NCI-H69 (cell line): Measurements from ENCODE around the gene ABCC4.
A peak's percentile ranks its signal among the peaks of the same experiment; 100 is the strongest.

Source experiments
- DNase-seq: peaks from one replicate; lab custom pipeline; 2025; lab: John Stamatoyannopoulos, UW

The ABCC4 gene

DNA sequence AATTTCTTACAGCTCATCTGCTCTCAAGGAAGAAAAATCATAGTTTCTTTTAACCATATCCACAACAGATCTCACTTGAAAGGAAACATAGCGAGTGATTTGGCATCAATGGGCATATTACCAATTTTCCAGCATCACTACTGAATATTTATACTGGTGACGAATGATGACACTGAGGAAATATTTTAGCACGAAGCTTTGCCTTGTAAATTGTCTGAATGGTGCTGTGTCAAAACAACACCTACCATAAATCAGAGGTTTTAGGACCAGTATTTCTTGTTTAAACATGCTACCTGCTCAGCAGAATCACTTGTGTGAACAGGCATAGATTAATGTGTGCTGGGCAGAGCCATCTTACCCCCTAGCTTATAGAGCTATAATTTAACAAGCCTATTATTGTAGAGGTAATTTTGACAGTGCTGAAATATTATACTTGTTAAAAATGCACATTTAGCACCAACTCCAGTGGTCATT is 146.8 kb downstream of the ABCC4 start:
- peak; percentile 54 for DNase-seq

DNA sequence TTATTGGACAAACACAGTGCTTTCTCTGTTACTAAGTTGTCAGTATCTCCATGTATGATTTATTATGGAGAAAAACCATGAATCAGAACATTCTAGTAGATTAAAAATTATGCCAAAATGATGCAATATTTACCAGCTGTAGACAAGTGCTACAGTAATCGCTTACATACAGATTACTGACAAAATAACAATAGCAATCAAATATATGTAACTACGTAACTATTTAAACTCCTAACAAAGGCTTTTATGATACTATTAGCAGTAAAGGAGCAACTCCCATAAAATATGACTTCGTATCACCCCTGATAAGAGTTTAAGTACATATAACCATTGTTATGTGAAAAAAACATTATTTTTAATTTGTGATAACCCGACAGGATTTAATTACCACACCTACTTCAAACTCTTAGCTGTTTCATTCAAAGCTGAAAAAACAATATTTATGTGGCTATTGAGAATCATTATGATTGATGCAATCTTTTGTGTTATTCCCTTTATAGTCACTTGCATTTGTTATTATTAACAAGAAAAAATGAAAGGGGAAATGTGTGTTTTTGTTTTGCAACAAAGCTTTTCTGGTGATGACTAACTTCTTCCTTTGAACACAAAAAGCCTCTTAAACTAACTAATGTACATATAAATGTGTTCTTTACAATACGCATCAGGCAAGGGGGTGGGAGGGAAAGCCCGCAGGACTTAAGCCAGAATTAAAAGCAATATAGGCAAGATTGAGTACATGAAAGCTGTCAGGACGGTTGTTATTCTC is 147.4 kb downstream of the ABCC4 start:
- peak; percentile 39 for DNase-seq

DNA sequence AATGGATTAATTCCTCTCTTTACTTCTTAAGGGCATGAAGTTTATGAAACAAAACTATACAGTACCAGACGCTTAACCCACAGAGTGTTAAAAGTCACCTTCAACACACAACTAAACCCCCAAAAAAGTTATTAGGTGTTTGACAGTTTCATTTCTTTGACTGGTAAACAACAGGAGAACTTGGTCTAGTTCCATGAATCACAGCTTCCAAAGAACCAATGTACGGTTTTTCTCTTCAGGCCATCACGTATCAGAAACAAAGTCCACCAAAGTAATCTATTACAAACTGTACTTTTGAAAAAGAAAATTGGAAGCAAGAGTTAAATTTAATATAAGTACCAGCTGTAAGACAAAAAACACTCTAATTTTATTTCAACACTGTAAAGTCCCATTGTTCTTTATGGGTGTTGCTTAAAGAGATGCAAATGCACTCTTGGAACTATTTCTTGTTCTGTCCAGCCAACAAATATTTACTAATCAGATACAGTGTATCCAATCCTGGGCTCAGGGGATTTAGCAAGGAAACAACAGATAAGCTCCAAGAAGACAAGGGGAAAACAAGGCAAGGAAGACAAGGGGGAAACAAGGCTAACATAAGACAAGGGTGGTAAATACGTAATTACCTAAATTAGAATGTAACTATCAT is 149.2 kb downstream of the ABCC4 start:
- no peak for DNase-seq

DNA sequence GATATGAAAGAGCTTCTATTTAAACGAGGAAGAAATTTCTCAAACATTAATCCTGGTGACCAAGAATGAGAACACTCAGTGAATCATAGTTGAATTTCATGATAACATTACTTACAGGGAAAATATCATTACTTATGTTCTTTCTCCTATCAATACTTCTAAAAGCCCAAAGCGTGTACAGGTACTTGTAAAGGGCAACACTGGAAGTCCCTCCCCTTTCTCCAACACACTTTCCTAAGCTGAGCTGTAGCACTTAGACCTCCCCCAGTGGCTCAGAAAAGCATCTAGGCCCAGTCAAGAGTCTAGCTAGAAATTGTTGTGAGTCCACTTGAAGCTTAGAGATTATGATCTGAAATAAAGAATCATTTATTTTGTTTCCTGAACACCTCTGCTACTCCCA is 150.7 kb downstream of the ABCC4 start:
- no peak for DNase-seq

DNA sequence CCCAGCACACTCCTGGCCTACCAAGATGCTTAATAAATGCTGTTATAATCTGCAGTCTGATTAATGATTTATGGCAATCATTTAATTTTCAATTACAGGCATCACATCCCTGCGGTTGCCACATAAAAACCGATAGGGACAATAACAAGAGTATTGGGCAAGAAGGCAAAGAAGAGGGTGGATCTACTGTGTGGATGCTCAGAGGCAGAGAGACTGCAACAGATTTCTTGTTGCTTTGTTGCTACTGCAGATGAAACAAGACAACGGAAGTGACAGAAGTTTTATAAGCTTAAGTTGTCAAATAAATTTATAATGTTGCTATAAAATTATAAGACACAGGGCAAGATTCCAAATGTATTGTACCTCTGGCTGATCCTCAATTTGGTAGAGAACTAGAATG is 154.8 kb downstream of the ABCC4 start:
- DNase-seq, result no peak

DNA sequence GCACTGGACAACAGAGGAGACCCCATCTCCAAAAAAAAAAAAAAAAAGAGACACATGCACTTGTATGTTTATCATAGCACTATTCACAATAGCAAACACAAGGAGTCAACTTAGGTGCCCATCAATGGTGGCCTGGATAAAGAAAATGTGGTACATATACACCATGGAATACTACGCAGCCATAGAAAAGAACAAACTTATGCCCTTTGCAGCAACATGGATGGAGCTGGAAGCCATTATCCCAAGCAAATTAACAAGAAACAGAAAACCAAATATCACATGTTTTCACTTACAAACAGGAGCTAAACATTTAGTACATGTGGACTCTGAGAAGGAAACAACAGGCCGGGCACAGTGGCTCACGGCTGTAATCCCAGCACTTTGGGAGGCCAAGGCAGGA is 155.7 kb downstream of the ABCC4 start:
- no peak for DNase-seq

DNA sequence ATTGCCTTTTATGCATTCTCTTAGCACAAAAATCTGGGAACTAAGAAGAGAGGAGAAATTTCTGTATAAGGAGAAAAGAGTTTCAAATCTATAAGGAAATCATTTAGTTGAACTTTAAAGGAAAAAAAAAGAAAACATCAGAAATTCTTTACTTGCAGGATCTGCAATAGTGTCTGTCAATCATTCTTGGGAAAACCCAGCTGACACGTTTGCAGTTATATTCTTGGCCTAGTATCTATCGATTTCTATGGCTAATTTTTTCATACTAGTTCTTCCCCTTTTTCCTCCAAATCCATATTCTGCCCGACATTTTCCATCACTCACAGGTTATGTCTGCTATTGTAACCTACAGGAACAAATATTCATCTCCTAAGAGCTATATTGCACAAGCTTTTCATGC is 160.7 kb downstream of the ABCC4 start:
- no peak for DNase-seq

DNA sequence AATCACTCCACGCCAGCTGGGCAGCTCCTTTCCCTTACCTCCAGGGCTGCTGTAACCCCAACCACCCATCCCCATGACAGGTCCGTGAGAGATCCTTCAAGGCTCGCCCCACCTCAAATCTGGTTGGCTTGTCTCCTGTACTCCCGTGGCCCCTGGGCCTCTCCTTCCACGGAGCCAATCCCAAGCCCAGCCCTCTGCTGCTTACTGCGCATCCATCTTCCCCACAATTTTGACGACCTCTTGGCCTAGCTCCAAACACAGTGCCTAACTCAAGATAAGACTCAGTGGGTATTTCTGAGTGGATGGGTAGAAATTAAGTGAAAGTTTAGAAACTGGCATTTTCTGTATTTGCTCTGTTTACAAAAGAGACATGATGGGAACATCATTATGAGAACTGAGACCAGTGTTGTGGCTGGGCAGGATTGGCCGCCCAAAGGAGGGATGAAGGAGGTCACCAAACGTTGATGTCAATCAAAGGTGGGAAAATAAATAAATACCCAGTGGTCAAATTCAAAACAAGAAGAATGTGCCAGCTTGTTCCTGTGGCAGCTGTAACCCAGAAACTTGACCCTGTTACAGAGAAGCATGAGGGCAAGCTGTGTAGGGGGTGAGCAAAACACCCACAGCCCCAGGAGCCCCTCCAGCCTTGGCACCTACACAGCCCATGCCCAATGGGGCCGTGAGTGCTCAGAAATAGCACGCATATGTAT is 162.2 kb downstream of the ABCC4 start:
- DNase-seq, result no peak

DNA sequence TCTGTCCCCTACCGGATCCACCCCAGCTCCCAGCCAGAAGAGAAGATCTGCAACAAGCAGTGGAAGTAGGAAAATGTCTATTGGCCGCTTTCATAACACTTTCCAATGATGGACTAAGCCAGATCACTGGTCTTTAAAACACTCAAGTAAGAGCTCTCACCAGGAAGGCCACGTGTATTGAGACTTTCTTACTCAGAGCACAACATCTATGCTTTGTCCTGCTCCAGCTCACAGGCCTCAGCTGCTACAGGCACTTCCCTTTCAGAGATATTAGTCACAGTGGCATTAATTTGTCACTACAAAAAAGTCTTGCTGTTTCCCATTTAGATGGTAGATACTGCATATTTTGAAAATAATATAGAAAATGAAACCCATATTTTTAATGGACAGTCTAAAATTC is 164.2 kb downstream of the ABCC4 start:
- no peak for DNase-seq

DNA sequence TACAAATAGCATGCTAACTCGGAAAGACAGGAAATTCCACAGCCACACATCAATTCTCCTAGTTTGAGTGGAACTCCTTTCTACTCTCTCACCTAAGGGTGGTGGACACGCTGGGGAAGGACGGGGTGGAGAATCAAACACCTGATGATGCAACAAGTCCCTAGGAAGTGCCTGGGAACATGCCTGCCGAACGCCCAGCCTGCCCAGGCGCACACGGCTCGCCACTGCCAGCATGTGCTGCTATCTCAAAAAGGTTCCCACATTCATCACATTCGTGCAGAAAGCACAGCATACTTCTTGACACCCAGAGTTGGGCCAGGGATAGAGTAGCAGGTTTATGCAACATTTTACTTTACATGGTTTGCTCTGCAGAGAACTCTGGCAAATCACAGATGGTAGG is 164.6 kb downstream of the ABCC4 start:
- no peak for DNase-seq

DNA sequence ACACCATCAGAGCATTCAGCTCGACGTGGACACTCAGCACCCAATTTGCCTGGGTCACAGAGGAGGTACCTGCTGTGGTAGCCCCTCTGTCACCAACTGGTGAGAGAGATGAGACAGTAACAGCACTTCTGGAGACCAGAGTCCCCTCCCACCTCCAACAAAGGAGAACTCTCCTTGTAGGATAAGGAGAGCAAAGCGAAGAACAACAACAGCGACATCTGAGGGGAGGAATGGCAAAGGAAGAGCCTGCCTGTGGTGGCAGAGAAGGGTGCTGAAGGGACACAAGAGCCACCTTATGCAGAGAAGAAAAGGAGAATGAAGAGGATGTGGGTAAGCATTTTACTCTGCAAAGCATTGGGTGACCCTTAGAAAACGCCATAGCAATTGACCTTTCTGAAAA is 167.8 kb downstream of the ABCC4 start:
- no peak for DNase-seq

DNA sequence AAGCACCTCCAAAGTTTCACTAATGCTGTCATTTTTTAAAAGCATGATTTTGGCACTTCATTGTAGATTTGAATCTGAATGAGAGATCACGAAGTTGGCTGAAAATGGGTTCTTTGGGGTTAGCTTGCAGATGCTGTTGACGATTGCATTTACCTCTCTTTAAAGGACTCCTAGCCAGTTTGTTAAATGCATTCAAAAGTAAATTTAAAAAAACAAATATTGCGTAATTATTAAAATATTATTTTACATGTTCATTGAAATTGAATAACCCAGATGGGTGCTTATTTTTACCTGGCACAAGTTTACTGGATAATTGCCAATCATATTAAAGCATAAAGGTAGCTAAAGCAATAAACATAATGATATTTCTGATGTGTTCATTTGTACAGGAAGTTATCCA is 172.2 kb downstream of the ABCC4 start:
- no peak for DNase-seq

DNA sequence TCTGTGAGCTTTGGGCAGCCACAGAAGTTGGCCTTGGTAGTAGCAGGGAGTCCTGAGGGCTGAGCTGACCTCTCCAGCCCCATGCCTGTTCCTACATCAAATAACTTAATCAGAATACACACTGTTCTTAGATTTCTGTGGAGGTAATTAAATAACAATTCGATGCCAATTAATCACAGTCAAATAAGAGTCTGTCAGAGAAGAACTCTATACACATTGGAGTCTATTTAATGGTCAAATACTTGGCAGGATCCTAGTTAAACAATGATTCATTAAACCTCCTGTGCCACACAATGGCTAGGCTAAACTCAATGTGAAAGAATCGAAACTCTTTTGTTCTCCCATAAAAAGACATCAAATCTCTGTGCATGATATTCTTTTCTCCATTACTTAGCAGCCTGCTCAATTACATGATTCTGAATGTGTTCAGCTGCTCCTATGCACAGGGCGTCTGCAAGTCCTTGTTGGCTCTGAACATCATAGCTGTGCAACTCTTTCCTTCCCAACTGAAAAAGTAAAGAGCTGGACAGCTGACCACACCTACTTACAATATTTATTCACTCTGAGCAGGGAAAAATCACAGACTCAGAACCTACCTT is 173.1 kb downstream of the ABCC4 start:
- peak; percentile 87 for DNase-seq

DNA sequence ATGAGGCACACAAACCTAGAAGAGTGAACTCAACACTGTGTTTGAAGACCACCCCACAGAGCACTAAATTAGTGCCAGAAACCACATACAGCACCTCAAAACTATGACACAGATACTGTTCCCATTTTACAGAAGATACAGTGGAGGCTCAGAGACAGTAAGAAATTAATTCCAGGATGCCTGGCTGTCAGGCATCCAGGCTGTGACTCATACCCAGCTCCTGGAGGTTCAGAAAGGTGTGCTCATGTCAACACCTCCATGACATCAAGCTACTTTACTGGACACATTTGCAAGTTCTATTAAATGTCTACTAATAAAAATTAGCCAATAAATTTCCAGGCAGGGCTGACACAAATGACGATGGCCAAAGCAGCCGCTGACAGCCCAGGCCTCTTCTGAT is 176.3 kb downstream of the ABCC4 start:
- DNase-seq, result no peak

DNA sequence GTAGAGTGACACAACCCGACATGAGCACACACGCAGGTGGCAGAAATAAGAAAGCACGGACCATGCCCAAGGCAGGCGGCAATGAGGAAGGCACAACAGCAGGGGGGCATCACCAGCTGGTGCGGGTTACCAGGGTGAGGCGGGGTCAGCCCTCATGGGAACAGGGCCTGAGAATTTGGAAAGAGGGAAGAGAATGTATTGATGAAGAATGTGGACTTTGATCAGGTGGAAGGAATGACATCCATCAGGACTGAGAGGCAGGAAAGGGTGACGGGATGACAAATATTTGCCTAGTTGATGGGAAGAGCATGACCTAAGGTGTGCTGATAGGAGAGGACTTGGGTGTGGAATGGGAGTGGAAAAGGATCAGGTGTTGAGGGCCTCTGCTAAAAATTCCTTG is 177.5 kb downstream of the ABCC4 start:
- DNase-seq, result no peak

DNA sequence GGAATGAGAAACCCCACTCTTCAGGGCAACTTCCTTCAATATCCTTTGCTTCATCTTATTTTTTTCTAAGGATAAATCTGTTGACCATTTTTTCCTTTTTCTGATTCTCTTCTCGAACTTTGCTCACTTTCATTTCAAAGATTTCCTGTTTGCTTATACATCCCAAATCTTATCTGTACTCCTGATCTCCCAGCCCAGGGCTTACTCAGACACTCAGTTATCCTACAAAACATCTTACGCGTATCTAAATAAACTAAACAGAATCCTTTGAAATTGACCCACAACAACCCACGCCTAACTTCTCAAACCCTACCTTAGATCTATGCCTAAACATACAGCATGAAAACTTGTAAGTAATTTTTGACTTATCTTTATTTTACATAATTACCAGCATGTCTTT is 179.2 kb downstream of the ABCC4 start:
- DNase-seq, result no peak

DNA sequence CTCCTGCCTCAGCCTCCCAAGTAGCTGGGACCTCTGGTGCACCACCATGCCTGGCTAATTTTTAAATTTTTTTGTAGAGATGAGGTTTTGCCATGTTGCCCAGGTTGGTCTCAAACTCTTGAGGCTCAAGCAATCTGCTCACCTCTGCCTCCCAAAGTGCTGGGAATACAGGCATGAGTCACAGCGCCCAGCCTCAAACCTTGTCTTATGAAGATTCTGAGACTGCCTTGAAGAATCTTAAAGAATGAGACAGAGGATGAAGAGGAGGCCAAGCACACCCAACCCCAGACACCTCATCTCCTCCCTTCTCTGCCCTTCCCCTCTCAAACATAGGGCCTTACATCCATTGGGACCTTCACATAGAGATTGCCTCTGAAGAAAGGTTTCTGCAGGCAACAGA is 179.7 kb downstream of the ABCC4 start:
- DNase-seq, result no peak

DNA sequence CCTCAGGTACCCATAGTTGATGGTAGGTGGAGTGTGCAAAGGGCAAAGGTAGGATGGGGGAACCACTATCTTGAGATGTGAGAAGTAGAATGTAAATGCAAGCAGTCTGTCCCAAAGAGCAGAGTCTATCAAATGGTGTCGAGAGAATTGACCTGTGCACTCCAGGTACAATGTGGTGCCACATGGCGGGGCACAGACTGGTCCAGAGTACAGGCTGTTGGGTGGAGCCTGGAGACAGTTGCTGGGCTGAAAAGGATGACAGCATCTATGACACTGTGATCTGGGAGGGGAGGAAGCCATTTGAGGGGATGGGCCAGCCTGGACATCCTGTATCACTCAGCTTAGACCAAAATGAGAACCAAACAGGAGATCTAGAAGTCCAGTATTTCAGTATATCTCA is 180.6 kb downstream of the ABCC4 start:
- DNase-seq, result no peak

DNA sequence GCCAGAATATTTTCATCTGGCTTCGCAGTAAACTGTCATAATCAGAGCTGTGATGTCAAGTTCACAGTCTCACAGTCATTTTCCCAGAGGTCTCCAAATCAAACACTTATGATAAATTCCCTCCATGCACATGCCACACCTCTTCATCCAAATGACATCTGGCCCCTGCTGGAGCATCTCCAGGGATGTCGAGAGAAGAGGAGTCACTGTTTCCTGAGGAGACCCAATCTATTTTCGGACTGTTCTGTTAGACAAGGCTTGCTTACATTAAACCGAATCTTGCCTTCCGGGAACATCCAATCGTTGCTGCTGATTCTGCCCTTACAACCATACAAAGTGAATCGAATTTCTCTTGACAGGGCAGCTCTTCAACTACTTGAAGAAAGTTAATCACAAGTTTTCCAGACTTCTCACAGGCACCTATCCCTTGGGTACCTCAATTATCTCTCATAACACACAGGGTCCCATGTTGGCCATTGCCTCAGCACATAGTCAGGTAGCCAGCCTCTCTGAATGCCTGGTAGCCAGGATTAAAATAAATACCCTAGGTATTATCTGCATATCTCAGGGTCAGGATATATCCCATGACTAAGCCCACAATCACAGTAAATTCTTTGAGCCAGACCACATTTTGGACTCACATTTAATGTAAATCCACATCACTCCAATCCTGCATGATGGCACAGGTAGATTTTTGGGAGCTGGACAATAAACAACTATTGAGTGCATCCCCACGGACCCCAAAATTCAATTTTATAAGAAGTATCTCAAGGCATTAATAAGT is 182.5 kb downstream of the ABCC4 start:
- no peak for DNase-seq

DNA sequence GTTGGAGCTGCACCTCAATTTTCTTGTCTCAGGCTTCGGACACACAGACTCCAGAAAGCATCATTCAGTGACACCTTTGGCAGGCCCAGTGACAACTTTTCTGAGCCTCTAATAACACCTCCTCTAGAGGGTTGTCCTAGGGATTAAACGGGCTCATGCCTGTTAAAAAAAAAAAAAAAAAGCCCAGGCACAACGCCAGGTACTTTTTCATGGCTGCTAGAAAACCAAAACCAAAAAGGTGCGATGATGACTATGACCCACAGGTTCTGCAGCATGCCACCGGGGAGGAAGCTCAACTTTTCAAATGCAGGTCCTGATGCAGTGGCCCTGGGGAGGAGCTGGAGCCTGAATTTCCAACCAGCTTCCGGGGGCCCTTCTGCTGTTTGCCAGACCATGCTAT is 184.2 kb downstream of the ABCC4 start:
- no peak for DNase-seq

DNA sequence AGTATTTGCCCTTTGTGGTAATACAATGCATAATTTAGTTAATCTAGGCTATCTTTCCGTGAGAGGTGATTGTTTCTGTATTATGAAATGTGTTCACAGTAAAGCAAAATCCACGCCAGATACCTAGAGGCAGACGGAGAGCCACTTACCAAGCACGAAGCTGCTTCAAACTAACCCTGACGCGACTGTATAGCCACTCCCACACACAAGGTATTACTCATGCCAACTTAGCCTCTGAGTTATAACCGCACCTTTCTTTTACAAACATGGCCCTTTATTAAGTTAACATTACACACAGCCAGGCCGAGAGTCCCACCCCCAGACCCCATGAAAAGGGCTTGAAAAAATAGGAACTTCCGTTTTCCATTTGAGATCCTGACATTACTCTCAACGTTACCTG is 185.7 kb downstream of the ABCC4 start:
- DNase-seq, result peak; percentile 22

DNA sequence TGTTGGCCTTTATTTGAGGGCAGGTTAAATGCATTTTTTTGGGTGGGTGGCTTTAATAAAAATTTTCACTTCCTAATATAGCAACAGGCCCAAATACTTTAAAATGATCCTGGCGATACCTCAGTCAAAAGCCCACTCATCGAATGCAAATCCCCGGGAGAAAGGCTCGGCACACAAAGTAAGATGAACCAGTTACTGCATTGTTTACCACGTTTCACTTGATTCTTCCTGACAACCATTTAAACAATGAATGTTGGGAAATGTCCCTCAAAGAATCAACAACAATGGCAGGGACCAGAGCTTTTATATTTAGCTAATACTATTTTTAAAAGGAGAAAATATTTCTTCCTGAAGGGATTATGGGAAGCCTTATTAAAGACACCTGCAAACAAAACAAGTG is 187.7 kb downstream of the ABCC4 start:
- DNase-seq, result no peak
